GM23338 (cell line): ENCODE measurements around the gene SCN7A. TPM values are rescaled to one million over a fixed set of nuclear protein-coding genes. Genes with fewer than 3 reads are reported as not detected.
A peak's percentile ranks its signal among the peaks of the same experiment; 100 is the strongest.

Experiments
- ATAC-seq: fragments of 200-7000 bp; cut with Tn5 transposase; 3 replicates; pipeline ENCODE4 v1.9.1; 2020
- DNase-seq: peaks from one replicate; pipeline ENCODE4 v3.0.0-alpha.2; 2015; ENCODE audit warnings: low spot score
- H2AFZ ChIP-seq: fragments of 200-600 bp; sonication (generic); 2 replicates; pipeline ENCODE4 v1.8.0; 2016; ENCODE audit warnings: antibody characterized with exemption, mild to moderate bottlenecking, moderate library complexity
- H3F3A ChIP-seq: fragments of 200-600 bp; sonication (generic); replicated peaks from 2 replicates; pipeline ENCODE4 v1.8.0; 2017; ENCODE audit warnings: antibody characterized with exemption, mixed run types, low read depth
- H3K27ac ChIP-seq: fragments of 200-600 bp; sonication (generic); 2 replicates; pipeline ENCODE4 v1.6.1; 2016; ENCODE audit warnings: low read depth
- H3K27me3 ChIP-seq: fragments of 200-600 bp; sonication (generic); 2 replicates; pipeline ENCODE4 v1.8.0; 2016; ENCODE audit warnings: mild to moderate bottlenecking, mixed run types, moderate library complexity; ENCODE audit not compliant: insufficient read depth
- H3K36me3 ChIP-seq: fragments of 200-600 bp; sonication (generic); 2 replicates; pipeline ENCODE4 v1.8.0; 2016; ENCODE audit warnings: mild to moderate bottlenecking; ENCODE audit not compliant: insufficient read depth
- H3K4me1 ChIP-seq: fragments of 200-600 bp; sonication (generic); 2 replicates; pipeline ENCODE4 v1.8.0; 2016; ENCODE audit warnings: mild to moderate bottlenecking, moderate library complexity; ENCODE audit not compliant: insufficient read depth
- H3K4me2 ChIP-seq: fragments of 200-600 bp; sonication (generic); 2 replicates; pipeline ENCODE4 v1.7.1; 2017; ENCODE audit warnings: mixed run types
- H3K4me3 ChIP-seq: fragments of 200-600 bp; sonication (generic); 2 replicates; pipeline ENCODE4 v1.6.1; 2016; ENCODE audit warnings: mixed run types
- H3K79me2 ChIP-seq: fragments of 200-600 bp; sonication (generic); replicated peaks from 2 replicates; pipeline ENCODE4 v1.8.0; 2017; ENCODE audit warnings: mild to moderate bottlenecking; ENCODE audit not compliant: insufficient read depth
- H3K9me2 ChIP-seq: fragments of 200-600 bp; sonication (generic); 2 replicates; pipeline ENCODE4 v1.8.0; 2017; ENCODE audit not compliant: insufficient read depth
- H4K20me1 ChIP-seq: fragments of 200-600 bp; sonication (generic); replicated peaks from 2 replicates; pipeline ENCODE4 v1.8.0; 2017; ENCODE audit warnings: mild to moderate bottlenecking; ENCODE audit not compliant: insufficient read depth
- H3K27ac Mint-ChIP-seq: 2 replicates; pipeline ENCODE4 v1.8.0; 2020; ENCODE audit warnings: inconsistent platforms, mild to moderate bottlenecking, moderate library complexity, mixed read lengths
- H3K27me3 Mint-ChIP-seq: 3 replicates; pipeline ENCODE4 v1.8.0; 2022; ENCODE audit warnings: low read depth, mild to moderate bottlenecking, moderate library complexity, mixed read lengths, inconsistent platforms; ENCODE audit not compliant: insufficient read depth, poor library complexity
- H3K36me3 Mint-ChIP-seq: 3 replicates; pipeline ENCODE4 v1.8.0; 2021; ENCODE audit warnings: low read depth, mild to moderate bottlenecking, inconsistent platforms, moderate library complexity, mixed read lengths
- H3K4me1 Mint-ChIP-seq: 3 replicates; pipeline ENCODE4 v1.8.0; 2020; ENCODE audit warnings: mild to moderate bottlenecking, inconsistent platforms, mixed read lengths
- H3K4me3 Mint-ChIP-seq: 3 replicates; pipeline ENCODE4 v1.8.0; 2021; ENCODE audit warnings: moderate library complexity, mild to moderate bottlenecking, inconsistent platforms, mixed read lengths
- H3K9me3 Mint-ChIP-seq: 3 replicates; pipeline ENCODE4 v1.8.0; 2020; ENCODE audit warnings: moderate library complexity, mild to moderate bottlenecking, inconsistent platforms, mixed read lengths
- CREB1 ChIP-seq: fragments of 250-450 bp; sonication (Bioruptor Pico); IDR thresholded peaks from 2 replicates; pipeline ENCODE4 v1.5.0; 2020; ENCODE audit warnings: low read depth, mild to moderate bottlenecking, moderate library complexity
- CTCF ChIP-seq, 2 experiments: fragments of 200-600 bp in 1 of 2; sonication (generic) in 1 of 2; conservative IDR thresholded peaks; 2 replicates each; pipeline versions ENCODE4 v1.5.1 to v1.6.1; 2016 to 2017; ENCODE audit warnings: antibody characterized with exemption in 2 of 2, low read depth in 2 of 2, mild to moderate bottlenecking in 2 of 2, moderate library complexity in 1 of 2
- ETS1 ChIP-seq: IDR thresholded peaks from 2 replicates; pipeline ENCODE4 v1.6.1; 2016; ENCODE audit warnings: antibody characterized with exemption
- EZH2 ChIP-seq: fragments of 200-600 bp; sonication (generic); IDR thresholded peaks from one replicate; pipeline ENCODE4 v1.8.0; 2017; ENCODE audit warnings: antibody characterized with exemption, mild to moderate bottlenecking, low read depth; ENCODE audit not compliant: unreplicated experiment
- EZH2phosphoT487 ChIP-seq: fragments of 200-600 bp; sonication (generic); IDR thresholded peaks from one replicate; pipeline ENCODE4 v1.8.1; 2018; ENCODE audit warnings: antibody characterized with exemption; ENCODE audit not compliant: unreplicated experiment
- JUNB ChIP-seq: IDR thresholded peaks from one replicate; pipeline ENCODE4 v1.6.1; 2016; ENCODE audit warnings: antibody characterized with exemption; ENCODE audit not compliant: unreplicated experiment
- NANOG ChIP-seq: IDR thresholded peaks from 2 replicates; pipeline ENCODE4 v1.6.1; 2016; ENCODE audit warnings: antibody characterized with exemption, borderline replicate concordance
- POLR2AphosphoS5 ChIP-seq: IDR thresholded peaks from 2 replicates; pipeline ENCODE4 v1.6.1; 2016; ENCODE audit warnings: antibody characterized with exemption, low read depth
- REST ChIP-seq: IDR thresholded peaks from one replicate; pipeline ENCODE4 v1.6.1; 2018; ENCODE audit warnings: antibody characterized with exemption; ENCODE audit not compliant: unreplicated experiment
- STAT1 ChIP-seq: IDR thresholded peaks from one replicate; pipeline ENCODE4 v1.6.1; 2016; ENCODE audit warnings: antibody characterized with exemption; ENCODE audit not compliant: unreplicated experiment
- ZNF462 ChIP-seq: fragments of 250-450 bp; sonication (Bioruptor Pico); IDR thresholded peaks from 2 replicates; pipeline ENCODE4 v1.5.0; 2020; ENCODE audit warnings: mild to moderate bottlenecking, moderate library complexity
- polyA plus RNA-seq: library from polyadenylated mRNA; unstranded; fragments of >200 nt; fragmentation: Nextera tagmentation; extraction: Ambion mirVana; gene quantifications from 2 replicates; pipeline ENCODE4 v1.2.1, GENCODE V29; 2016
- total RNA-seq: library from RNA; depleted of rRNA; stranded (reverse); fragments of >200 nt; shearing (Covaris generic); gene quantifications from 2 replicates; pipeline ENCODE4 v1.2.3, GENCODE V29; 2014

The SCN7A gene
- total and polyA plus RNA-seq, 2 experiments from 2014 or later = 0.10 to 0.42 TPM

GRCh38 chr2:166375736-166376487 lies 118.1 kb downstream of the SCN7A start, which contains the start of gene SCN9A:
Gene SCN9A, minus strand, starts transcription at chr2:166375944. Its CDS starts 64,188 bp downstream, at chr2:166311756.
- Mint-ChIP-seq H3K9me3 (no peaks in the 10 kb centered on the region), H3K4me1 (peaks cover 43% of the 10 kb centered on the region), H3K27me3 (peaks cover 3% of the 10 kb centered on the region), H3K36me3 (no peaks in the 10 kb centered on the region), H3K27ac (peak within 1 kb of the TSS; percentile 87; the same call in 1 of the 2 replicates), H3K4me3 (peak within 1 kb of the TSS; percentile 89)
- no peak for TF ChIP-seq ZNF462
- no peak for TF ChIP-seq STAT1
- peak; percentile 2; the same call in 1 of the 2 replicates for TF ChIP-seq NANOG
- no peak for TF ChIP-seq REST
- no peak for TF ChIP-seq JUNB
- TF ChIP-seq EZH2phosphoT487 = no peak
- TF ChIP-seq POLR2AphosphoS5 = peak; percentile 70
- TF ChIP-seq CTCF (conservative IDR thresholded peaks at IDR 0.05; ENCODE audit: low read depth in 2 of 2) = 0 out of 4 replicates have a peak, but pooled peaks of 1 of the 2 experiments have one; percentile 8
- TF ChIP-seq ETS1 = no peak
- TF ChIP-seq CREB1 = peak; percentile 20; the same call in 1 of the 2 replicates
- no peak for TF ChIP-seq EZH2
- Histone ChIP-seq H3K79me2 (no peaks in the 10 kb centered on the region), H3K9me2 (no peaks in the 10 kb centered on the region), H4K20me1 (no peaks in the 10 kb centered on the region), H3K27ac (peak within 1 kb of the TSS; percentile 56), H3K4me2 (peak within 1 kb of the TSS; percentile 72), H3K4me1 (peaks cover 31% of the 10 kb centered on the region), H3F3A (no peaks in the 10 kb centered on the region), H2AFZ (peak within 1 kb of the TSS; percentile 94), H3K27me3 (no peaks in the 10 kb centered on the region), H3K4me3 (peak within 1 kb of the TSS; percentile 88), H3K36me3 (no peaks in the 10 kb centered on the region)
- DNase-seq (peak; percentile 94), ATAC-seq (peak; percentile 91)
